ENCODE results near the gene C12orf43. TPM values are rescaled to one million over a fixed set of nuclear protein-coding genes. Genes with fewer than 3 reads are reported as not detected.

C12orf43 gene
- total RNA-seq, 6 experiments from 2014 or later: 6.7 to 12.2 (median 8.8) TPM

DNA sequence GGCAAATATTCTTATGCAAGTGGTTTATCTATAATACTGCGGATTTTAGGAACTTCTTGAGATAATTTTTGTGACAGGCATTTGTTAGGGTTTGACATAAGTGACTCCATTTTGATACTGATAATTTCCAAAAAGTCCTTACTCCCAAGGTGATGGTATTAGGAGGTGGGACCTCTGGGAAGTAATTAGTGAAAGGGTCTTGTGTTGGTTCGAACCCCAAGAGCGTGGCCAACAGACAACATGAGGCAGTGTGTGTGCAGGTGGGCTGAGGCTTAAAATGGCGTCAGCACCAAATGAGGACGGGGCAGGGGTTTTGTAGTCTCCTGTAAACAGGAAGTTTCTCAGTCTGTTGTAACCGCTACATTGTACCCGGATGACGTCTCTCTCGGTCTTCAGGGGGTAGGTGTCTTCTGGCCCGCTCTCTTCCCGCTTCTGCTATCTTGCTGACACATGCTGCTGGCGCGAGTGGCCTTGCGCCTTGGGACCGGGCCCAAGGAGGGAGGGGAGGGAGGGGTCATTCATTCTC lies 1.7 kb upstream of the C12orf43 start:
- TF ChIP-seq, protein P1, sequence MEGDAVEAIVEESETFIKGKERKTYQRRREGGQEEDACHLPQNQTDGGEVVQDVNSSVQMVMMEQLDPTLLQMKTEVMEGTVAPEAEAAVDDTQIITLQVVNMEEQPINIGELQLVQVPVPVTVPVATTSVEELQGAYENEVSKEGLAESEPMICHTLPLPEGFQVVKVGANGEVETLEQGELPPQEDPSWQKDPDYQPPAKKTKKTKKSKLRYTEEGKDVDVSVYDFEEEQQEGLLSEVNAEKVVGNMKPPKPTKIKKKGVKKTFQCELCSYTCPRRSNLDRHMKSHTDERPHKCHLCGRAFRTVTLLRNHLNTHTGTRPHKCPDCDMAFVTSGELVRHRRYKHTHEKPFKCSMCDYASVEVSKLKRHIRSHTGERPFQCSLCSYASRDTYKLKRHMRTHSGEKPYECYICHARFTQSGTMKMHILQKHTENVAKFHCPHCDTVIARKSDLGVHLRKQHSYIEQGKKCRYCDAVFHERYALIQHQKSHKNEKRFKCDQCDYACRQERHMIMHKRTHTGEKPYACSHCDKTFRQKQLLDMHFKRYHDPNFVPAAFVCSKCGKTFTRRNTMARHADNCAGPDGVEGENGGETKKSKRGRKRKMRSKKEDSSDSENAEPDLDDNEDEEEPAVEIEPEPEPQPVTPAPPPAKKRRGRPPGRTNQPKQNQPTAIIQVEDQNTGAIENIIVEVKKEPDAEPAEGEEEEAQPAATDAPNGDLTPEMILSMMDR (IDR thresholded peaks at IDR 0.05): no peak
- no peak for TF ChIP-seq POLR2A (IDR thresholded peaks at IDR 0.05)
- Histone ChIP-seq H3K27me3 (no peaks in the 10 kb centered on the region), H3K4me1 (peaks cover 0 to 24% (median 2%) of the 10 kb centered on the region in 4 donors), H3K36me3 (no peaks in the 10 kb centered on the region), H3K9me3 (no peaks in the 10 kb centered on the region), H3K27ac (no peak overlapping the region), H3K4me3 (no peak overlapping the region)
- WGBS (ENCODE audit: insufficient coverage, low coverage, low lambda C conversion rate, missing lambda C conversion rate): 80% methylated on average over 4 of the region's 15 CpGs
- ATAC-seq: no peak
- no peak for DNase-seq
- intact Hi-C loops (cut with DNase I): no loop called here

- Histone ChIP-seq H3K27ac (no peak overlapping the region), H3K36me3 (peaks cover 0 to 6% (median 0%) of the 10 kb centered on the region in 4 donors), H3K4me1 (peaks cover 0 to 11% (median 2%) of the 10 kb centered on the region in 4 donors), H3K27me3 (no peaks in the 10 kb centered on the region), H3K9me3 (no peaks in the 10 kb centered on the region), H3K4me3 (no peak overlapping the region)
- intact Hi-C loops (cut with DNase I): no loop called here
- no peak for TF ChIP-seq POLR2A (IDR thresholded peaks at IDR 0.05)
- TF ChIP-seq, protein P1 (IDR thresholded peaks at IDR 0.05): peak in 2 of 4 donors; percentile 17 to 18
- WGBS (ENCODE audit: insufficient coverage, low coverage, low lambda C conversion rate, missing lambda C conversion rate): 71% methylated on average over 3 of the region's 3 CpGs
- DNase-seq (no peak), ATAC-seq (no peak)
Observed at GRCh38 chr12:121013715-121014114, 2.6 kb downstream of the C12orf43 start.

DNA sequence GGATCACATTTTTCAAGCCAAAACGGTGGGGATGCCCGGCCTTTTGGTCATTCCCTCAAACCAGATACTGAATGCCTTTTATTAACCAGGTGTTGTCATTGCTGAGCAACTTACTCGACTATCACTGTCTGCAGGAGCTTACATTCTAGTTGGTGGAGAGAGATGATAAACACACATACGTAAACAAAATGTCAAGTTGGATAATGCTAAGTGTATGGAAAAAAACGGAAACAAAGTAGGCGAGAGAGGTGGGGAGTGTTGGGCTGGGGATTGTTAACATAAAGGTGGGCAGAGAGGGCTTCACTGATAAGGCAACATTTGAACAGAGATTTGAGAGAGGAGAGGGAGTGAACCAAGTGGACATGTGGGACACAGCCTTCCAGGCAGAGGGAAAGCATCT lies 4.5 kb downstream of the C12orf43 start:
- no peak for DNase-seq

DNA sequence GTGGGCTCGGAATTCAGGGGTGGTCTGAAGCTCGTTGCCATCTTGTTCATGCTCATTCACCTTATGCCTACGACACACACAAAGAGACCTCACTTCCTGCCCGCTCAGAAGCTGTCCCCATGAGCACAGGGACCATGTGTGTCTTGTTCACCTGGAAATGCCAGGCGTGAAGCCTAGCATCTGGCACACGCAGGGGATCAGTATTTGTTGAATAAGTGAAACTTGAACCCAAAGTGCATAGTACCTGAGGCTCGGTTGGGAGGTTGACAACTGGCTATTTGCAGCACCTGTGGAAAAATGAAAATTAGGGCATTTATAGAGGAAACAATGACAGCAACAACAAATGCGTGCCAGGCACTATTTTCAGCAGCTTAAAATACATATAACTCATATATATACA lies 5.4 kb downstream of the C12orf43 start:
- Histone ChIP-seq H3K27ac (no peak overlapping the region), H3K9me3 (no peaks in the 10 kb centered on the region), H3K36me3 (peaks cover 0 to 6% (median 0%) of the 10 kb centered on the region in 4 donors), H3K27me3 (no peaks in the 10 kb centered on the region), H3K4me3 (no peak overlapping the region), H3K4me1 (peaks cover 0 to 10% (median 2%) of the 10 kb centered on the region in 4 donors)
- no peak for DNase-seq
- WGBS (ENCODE audit: insufficient coverage, low coverage, low lambda C conversion rate, missing lambda C conversion rate): 35% methylated on average over 6 of the region's 8 CpGs
- peak in 1 of 4 donors; percentile 45 for ATAC-seq
- intact Hi-C loops (cut with DNase I): no loop called here
- TF ChIP-seq, protein P1 (IDR thresholded peaks at IDR 0.05): no peak
- no peak for TF ChIP-seq POLR2A (IDR thresholded peaks at IDR 0.05)

More for the DNA sequence above, 4.5 kb downstream of the C12orf43 start:
- no peak overlapping the region for H3K4me3 ChIP-seq
- no peaks in the 10 kb centered on the region for H3K27me3 ChIP-seq
- no peak overlapping the region for H3K27ac ChIP-seq
- H3K4me1 ChIP-seq: peaks cover 0 to 11% (median 2%) of the 10 kb centered on the region in 4 donors
- peaks cover 0 to 6% (median 0%) of the 10 kb centered on the region in 4 donors for H3K36me3 ChIP-seq
- 68% methylated on average over 6 of the region's 6 CpGs for WGBS (ENCODE audit: insufficient coverage, low coverage, low lambda C conversion rate, missing lambda C conversion rate)
- no peak for ATAC-seq
- H3K9me3 ChIP-seq: no peaks in the 10 kb centered on the region
- intact Hi-C loops (cut with DNase I): no loop called here
- TF ChIP-seq, protein P1 (IDR thresholded peaks at IDR 0.05): no peak
- no peak for TF ChIP-seq POLR2A (IDR thresholded peaks at IDR 0.05)

Data from right lobe of liver (tissue), 6 donors.